Stimulated activated CD8-positive, alpha-beta memory T cell treated with anti-CD3 and anti-CD28 coated beads, Interleukin-7, amount 100 ng/mL, for 1 hour (primary cell): Measurements from ENCODE around the gene SLC44A1.

Experiments used
- DNase-seq, 2 donors: peaks; one replicate each; pipeline ENCODE4 v3.0.0-alpha.2; 2020; ENCODE audit warnings: low read depth in 2 of 2

SLC44A1 gene

GRCh38 chr9:105270711-105271110 is 26.3 kb downstream of the SLC44A1 start:
- DNase-seq, result no peak

DNA sequence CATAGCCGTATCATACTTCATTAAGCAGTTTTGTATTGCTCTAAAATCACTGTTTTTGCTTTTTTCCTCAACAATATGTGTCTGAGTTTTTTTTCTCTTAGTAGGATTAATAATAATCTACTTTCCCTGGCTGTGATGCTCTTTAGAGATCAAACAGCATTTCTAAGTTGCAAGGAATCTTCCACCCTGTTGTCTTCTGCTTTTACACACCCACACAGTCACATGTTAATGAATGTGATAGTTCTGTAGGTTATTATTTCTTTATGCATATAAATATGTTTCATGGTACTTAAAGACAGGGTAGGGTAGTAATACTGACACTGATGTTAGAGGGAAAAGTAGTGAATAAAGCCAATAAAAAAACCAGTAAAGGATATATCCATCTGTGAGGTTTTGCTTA is 29.3 kb downstream of the SLC44A1 start:
- no peak for DNase-seq

DNA sequence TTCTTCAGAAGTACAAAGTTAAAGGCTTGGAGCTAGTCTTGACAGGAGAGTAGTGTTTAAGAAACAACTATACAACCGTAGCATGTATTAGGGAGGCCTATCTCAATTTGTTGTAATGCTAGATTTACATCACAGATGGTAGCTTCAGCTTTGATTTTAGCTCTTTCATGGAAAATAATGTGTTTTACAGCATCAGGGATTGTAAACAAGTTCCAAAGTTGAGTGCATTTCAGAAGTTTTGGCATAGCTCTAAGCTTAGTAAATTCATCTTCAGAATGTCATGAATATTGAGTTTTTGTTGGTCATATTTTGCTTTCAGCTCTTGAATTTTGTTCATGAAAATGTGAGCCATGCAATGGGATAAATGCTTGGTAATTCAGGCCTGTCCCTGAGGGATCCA is 30.7 kb downstream of the SLC44A1 start:
- no peak for DNase-seq

- DNase-seq, result no peak
These were observed 31.5 kb downstream of the SLC44A1 start for GRCh38 chr9:105275938-105276337.

DNA sequence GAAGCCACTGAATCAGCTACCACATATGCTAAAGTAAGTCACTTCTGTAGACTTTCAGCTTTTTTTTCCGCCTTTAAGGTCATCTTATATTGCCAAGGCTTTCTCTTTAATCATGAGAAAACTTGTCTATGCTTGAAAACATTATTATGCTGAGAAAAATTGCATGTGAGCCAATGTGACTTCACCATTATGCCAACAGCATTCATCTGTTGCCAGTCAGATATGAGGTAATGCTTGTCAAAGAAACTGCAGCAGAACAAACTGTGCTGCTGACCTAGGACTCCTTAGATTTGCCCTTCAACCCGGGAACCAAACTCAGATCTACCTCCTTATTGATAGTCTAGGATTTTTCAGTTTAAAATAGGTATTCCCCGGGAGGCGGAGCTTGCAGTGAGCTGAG is 34.3 kb downstream of the SLC44A1 start:
- DNase-seq, result no peak

GRCh38 chr9:105280691-105281090 is 36.2 kb downstream of the SLC44A1 start:
- DNase-seq, result no peak

GRCh38 chr9:105281272-105281671 is 36.8 kb downstream of the SLC44A1 start:
- no peak for DNase-seq

GRCh38 chr9:105281926-105282325 is 37.5 kb downstream of the SLC44A1 start:
- DNase-seq, result no peak

GRCh38 chr9:105282870-105283621 is 38.6 kb downstream of the SLC44A1 start:
- DNase-seq, result no peak

DNA sequence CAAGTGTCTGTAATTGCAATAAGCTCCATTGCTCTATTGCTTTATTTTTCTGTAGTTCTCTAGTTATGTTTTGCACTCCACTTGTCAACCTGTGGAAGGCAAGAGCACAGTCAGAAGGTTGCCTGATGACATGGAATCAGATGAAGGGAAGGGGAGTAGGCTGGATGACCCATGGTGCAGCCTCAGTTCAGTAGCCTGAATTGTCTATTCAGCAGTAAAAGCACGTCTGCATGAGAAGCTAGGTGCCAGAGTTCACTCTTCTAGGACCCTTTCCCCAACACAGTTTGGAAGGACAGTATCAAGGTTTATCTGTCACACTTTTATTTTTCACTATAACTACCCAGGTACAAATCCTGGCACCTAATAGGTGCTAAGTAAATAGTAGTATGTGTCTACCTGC is 39.3 kb downstream of the SLC44A1 start:
- DNase-seq, result no peak

DNA sequence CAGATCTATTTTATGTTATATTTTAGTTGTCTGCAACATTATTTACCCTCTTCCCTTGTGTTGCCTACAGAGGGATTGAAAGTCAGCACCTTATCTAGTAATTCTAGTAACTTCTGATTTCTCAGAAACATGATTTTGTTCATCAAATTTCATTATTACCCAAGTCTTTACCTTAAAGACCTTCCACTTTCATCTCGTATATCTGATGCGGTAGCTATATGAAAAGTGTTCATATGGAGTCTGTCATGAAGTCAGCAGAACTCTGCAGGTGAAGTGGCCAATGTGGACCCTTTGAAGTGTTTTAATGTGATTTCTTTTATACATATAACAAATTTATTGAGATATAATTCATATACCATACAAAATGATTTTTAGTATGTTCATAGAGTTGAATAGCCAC is 40.0 kb downstream of the SLC44A1 start:
- DNase-seq, result no peak

- no peak for DNase-seq
These were observed 41.6 kb downstream of the SLC44A1 start for GRCh38 chr9:105286098-105286497.

- DNase-seq, result no peak
These were observed 44.9 kb downstream of the SLC44A1 start for GRCh38 chr9:105289305-105289704.

DNA sequence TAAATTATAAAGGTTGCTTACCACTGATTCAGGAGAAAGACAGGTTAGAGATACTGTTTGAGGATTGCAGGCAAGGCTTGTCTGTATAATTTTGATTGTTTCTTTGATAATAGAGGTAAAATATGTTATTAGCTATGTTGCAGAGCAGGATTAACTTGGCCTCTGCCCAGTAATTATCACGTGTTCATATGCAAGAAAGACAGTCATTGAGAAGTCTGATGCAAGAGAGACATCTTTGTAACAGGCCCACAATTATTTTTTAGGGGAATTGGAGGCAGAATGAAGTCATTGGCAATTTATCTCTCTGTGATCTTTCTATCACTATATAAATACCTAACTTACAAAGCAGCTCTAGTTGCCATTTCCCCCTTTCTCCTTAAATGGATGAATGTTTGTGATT is 46.0 kb downstream of the SLC44A1 start:
- no peak for DNase-seq

DNA sequence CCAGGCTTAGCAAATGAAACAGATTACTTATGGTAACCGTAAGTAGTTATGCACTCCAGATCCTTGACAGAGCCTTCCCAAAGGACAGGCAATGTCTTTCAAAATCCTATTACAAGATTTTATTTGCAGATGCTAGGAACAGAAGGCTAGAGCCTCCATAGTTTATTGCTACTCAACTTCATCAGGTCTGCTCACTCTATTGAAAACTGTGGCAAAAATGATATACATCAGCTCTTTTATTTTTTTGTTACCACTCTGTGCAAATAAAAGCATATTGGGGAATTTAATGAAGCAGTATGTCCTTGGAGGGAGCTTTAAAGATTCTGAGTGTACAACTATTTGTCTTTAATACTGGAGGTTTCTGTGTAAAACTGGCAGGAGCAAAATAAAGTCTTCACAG is 46.5 kb downstream of the SLC44A1 start:
- no peak for DNase-seq

DNA sequence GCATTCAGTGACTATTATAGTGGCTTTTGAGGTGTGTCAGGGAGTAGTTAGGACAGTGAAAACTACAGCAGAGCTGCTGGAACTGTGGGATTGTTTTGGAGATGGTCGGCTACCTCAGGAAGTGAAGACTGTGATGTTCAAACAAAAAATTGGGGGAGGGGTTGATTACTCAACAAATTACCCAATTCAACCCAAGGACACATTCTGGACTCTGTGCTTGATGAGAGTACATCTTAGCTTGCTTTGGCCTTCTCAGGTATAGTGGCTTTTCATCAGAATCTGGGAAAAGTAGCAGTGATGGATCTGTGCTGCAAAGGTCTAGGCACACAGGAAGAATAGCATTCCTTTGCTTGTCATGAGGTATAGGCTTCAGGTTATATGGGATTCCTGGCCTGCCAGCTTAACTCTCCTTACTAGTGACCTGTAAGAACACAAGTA is 47.0 kb downstream of the SLC44A1 start:
- DNase-seq, result no peak

DNA sequence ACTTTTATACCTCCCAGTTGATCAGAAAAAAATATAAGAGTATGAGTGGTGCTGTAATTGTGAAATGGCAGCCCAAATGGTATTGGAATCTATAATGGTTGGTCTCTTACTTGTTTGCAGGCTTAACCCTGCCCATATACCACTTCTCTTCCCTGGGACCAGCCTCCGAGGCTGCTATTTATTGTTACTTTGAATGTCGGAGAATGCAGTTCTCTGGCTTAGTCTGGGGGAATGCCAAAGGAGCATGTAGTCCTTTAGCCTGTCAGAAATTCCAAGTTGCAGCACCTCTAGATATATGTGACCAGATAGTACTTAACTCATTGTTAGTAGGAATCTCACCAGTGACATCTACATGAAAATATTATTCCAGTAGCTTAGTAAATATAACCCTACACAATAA is 47.5 kb downstream of the SLC44A1 start:
- DNase-seq, result no peak

DNA sequence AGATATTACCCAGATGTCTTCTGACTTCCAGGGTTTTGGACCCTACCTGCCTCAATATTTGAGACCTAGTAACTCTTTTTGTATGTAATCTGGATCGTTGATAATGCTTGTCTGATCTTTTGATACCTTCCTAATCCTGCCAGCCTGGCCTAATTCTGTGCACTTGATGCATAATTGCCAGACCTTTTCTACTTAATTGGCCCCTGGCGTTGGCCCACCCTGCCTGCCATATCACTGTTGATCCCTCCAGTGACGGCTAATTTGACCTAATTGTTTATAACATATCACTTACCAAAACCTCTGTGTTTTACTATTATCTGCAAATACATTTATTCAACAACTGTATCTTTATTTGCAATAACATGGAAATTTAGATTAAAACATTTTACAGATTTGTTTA is 49.0 kb downstream of the SLC44A1 start:
- no peak for DNase-seq

- DNase-seq, result no peak
These were observed 50.7 kb downstream of the SLC44A1 start for GRCh38 chr9:105295201-105295550.

DNA sequence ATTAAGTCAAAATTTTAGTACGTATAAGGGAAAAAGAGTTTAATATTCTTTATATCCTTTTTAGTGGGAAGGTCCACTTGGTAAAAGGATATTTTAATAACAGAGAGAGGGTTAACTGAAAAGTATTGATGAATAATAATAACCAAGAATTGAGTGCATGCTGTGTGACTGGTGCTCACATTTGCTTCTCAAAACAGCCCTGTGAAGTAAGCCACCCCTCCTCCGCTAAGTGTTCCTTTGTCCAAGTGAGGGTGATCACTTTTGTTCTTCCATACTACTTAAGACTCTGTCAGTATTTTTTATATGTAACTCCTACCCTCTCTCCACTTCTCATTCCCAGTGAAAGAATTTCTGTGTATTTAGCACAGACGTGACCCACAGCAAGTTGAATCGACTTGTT is 51.5 kb downstream of the SLC44A1 start:
- DNase-seq, result no peak

DNA sequence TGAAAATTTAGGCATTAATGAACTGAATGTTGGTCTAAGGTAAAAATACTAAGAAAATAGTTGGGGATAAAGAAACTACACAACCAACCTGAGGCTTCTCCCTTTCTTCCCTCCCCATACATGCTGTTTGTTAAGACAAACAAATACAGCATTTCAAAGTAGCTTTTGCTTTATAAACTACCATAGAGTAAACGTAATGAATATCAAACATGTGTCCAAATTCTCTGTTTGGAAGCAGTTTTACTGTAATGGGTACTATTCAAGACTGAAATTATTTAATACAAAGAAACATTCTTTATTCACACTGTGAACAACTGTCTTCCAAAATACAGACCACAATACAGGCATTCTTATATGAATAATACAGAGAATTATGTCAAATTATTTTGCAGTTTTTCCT is 52.0 kb downstream of the SLC44A1 start:
- DNase-seq, result no peak

DNA sequence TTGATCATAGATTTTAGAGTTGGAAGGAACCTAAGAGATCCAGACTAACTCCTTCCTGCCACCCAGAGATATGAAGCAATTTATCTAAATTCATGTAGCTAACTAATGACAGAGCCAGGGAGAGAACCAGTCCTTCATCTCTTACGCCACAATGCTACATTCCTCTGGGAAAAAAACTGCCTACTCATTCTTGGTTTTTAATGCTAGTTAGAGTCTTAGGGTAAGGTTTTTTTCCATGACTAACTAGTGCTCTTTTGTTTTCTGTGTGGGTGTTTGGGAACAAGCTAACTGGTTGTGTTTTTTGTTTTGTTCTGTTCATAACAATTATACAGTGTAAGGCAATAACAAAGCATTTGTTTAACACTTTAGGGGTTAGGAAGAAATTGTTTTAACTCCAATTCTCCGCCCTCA is 52.4 kb downstream of the SLC44A1 start:
- no peak for DNase-seq

DNA sequence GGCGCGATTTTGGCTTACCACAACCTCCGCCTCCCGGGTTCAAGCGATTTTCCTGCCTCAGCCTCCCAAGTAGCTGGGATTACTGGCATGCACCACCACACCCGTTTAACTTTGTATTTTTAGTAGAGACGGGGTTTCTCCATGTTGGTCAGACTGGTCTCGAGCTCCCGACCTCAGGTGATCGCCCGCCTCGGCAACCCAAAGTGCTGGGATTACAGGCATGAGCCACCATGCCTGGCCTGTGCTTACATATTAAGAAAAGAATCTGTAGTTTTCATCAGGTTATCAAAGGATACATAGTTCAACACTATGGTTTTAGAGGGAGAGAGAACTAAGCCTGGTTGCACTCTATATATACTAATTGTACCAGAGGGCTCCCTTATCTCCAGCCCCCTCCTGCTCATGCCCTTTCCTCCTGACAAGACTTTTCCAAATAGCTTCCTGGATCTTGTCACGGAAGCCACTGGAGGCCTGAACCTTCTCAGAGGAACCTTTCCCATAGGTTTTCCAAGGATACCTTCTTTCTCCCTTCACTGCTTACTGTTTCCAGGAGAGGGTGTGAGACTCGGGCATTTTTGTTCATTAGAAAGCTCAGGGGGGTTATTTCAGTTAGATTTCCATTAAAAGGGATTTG is 53.1 kb downstream of the SLC44A1 start:
- no peak for DNase-seq
